Activated T-cell treated with anti-CD3 and anti-CD28 coated beads, Interleukin-2, amount 50 U/mL, for 4 hours (primary cell): Measurements from ENCODE around the gene ING4. TPM values are rescaled to one million over a fixed set of nuclear protein-coding genes. Genes with fewer than 3 reads are reported as not detected.
"Not testable (repeated sequence)": the region's sequence is repeated elsewhere in the genome, so short reads cannot be mapped to it uniquely, and the experiment has no call there.

Experiments used
- ATAC-seq, 2 donors: fragments of 200-7000 bp; cut with Tn5 transposase; one replicate each; pipeline ENCODE4 v1.10.0; 2021
- DNase-seq: peaks from one replicate; pipeline ENCODE4 v3.0.0-alpha.2; 2020
- H3K27me3 Mint-ChIP-seq: one replicate; pipeline ENCODE4 v1.8.0; 2021; ENCODE audit warnings: low read depth, mixed read lengths
- H3K36me3 Mint-ChIP-seq: one replicate; pipeline ENCODE4 v1.8.0; 2022; ENCODE audit warnings: mixed read lengths; ENCODE audit not compliant: insufficient read depth
- H3K4me1 Mint-ChIP-seq: one replicate; pipeline ENCODE4 v1.8.0; 2021; ENCODE audit warnings: low read depth, mixed read lengths
- H3K4me3 Mint-ChIP-seq: one replicate; pipeline ENCODE4 v1.8.0; 2021; ENCODE audit warnings: mild to moderate bottlenecking, moderate library complexity, mixed read lengths
- H3K9me3 Mint-ChIP-seq: one replicate; pipeline ENCODE4 v1.8.0; 2021; ENCODE audit warnings: mixed read lengths
- total RNA-seq, 3 donors: library from RNA; stranded (reverse); gene quantifications; one replicate each; pipeline ENCODE4 v1.2.1, GENCODE V29; 2021

The ING4 gene
- total RNA-seq = 1 to 10 TPM; 5.9 to 7.5 (median 6.9) TPM

GRCh38 chr12:6662906-6663742 is at the start of gene ING4:
Gene ING4, minus strand, starts transcription at chr12:6663119. Its CDS starts 18 bp downstream, at chr12:6663101.
- H3K4me1 Mint-ChIP-seq = peaks cover 31% of the 10 kb centered on the region
- peaks cover 16% of the 10 kb centered on the region for H3K36me3 Mint-ChIP-seq
- peak; percentile 93 for DNase-seq
- ATAC-seq = peak; percentile 98
- no peaks in the 10 kb centered on the region for H3K9me3 Mint-ChIP-seq
- H3K4me3 Mint-ChIP-seq = peak within 1 kb of the TSS; percentile 92
- H3K27me3 Mint-ChIP-seq = no peaks in the 10 kb centered on the region

GRCh38 chr12:6708960-6709394 is 46.1 kb upstream of the ING4 start:
- Mint-ChIP-seq H3K9me3 (no peaks in the 10 kb centered on the region), H3K27me3 (peaks cover 28% of the 10 kb centered on the region), H3K4me1 (peaks cover 5% of the 10 kb centered on the region), H3K4me3 (peak overlapping the region; percentile 47), H3K36me3 (no peaks in the 10 kb centered on the region)
- DNase-seq (no peak), ATAC-seq (peak; percentile 37 to 46)

GRCh38 chr12:6708351-6708750 is 45.4 kb upstream of the ING4 start:
- not testable (repeated sequence) for ATAC-seq, H3K9me3 Mint-ChIP-seq, H3K4me3 Mint-ChIP-seq, DNase-seq, H3K4me1 Mint-ChIP-seq, H3K36me3 Mint-ChIP-seq
- peaks cover 34% of the 10 kb centered on the region for H3K27me3 Mint-ChIP-seq

GRCh38 chr12:6703631-6704030 is 40.7 kb upstream of the ING4 start:
- peaks cover 15% of the 10 kb centered on the region for H3K4me1 Mint-ChIP-seq
- H3K9me3 Mint-ChIP-seq = no peaks in the 10 kb centered on the region
- no peaks in the 10 kb centered on the region for H3K36me3 Mint-ChIP-seq
- DNase-seq (no peak), ATAC-seq (no peak)
- H3K27me3 Mint-ChIP-seq = peaks cover 59% of the 10 kb centered on the region
- no peak overlapping the region for H3K4me3 Mint-ChIP-seq

- H3K4me1 Mint-ChIP-seq = peaks cover 19% of the 10 kb centered on the region
- DNase-seq = no peak
- peaks cover 59% of the 10 kb centered on the region for H3K27me3 Mint-ChIP-seq
Observed at GRCh38 chr12:6701078-6701768, 38.3 kb upstream of the ING4 start.

GRCh38 chr12:6700646-6701051 is 37.7 kb upstream of the ING4 start, which contains the start of gene PIANP:
Gene PIANP, minus strand, starts transcription at chr12:6700815. Its CDS starts 2,754 bp downstream, at chr12:6698061.
- Mint-ChIP-seq H3K9me3 (no peaks in the 10 kb centered on the region), H3K36me3 (no peaks in the 10 kb centered on the region), H3K4me3 (peak within 1 kb of the TSS; percentile 78), H3K27me3 (peaks cover 59% of the 10 kb centered on the region), H3K4me1 (peaks cover 19% of the 10 kb centered on the region)
- DNase-seq = peak; percentile 35
- ATAC-seq = peak; percentile 80 to 87

More at GRCh38 chr12:6701078-6701768, 38.3 kb upstream of the ING4 start:
- H3K9me3 Mint-ChIP-seq = no peaks in the 10 kb centered on the region
- H3K36me3 Mint-ChIP-seq = no peaks in the 10 kb centered on the region
- H3K4me3 Mint-ChIP-seq = peak overlapping the region; percentile 78
- no peak for ATAC-seq

GRCh38 chr12:6699989-6700645 is 37.2 kb upstream of the ING4 start:
- H3K9me3 Mint-ChIP-seq = no peaks in the 10 kb centered on the region
- ATAC-seq (peak; percentile 55 to 67), DNase-seq (no peak)
- no peaks in the 10 kb centered on the region for H3K36me3 Mint-ChIP-seq
- H3K4me1 Mint-ChIP-seq = peaks cover 19% of the 10 kb centered on the region
- H3K27me3 Mint-ChIP-seq = peaks cover 54% of the 10 kb centered on the region
- peak overlapping the region; percentile 60 for H3K4me3 Mint-ChIP-seq

- ATAC-seq (no peak), DNase-seq (no peak)
- Mint-ChIP-seq H3K36me3 (no peaks in the 10 kb centered on the region), H3K4me1 (peaks cover 19% of the 10 kb centered on the region), H3K9me3 (no peaks in the 10 kb centered on the region), H3K4me3 (peak overlapping the region; percentile 60), H3K27me3 (peaks cover 50% of the 10 kb centered on the region)
Observed at GRCh38 chr12:6699259-6699988, 36.5 kb upstream of the ING4 start.

GRCh38 chr12:6698352-6699046 is 35.6 kb upstream of the ING4 start:
- no peaks in the 10 kb centered on the region for H3K9me3 Mint-ChIP-seq
- H3K36me3 Mint-ChIP-seq = no peaks in the 10 kb centered on the region
- H3K4me1 Mint-ChIP-seq = peaks cover 17% of the 10 kb centered on the region
- ATAC-seq (no peak), DNase-seq (no peak)
- peak overlapping the region; percentile 60 for H3K4me3 Mint-ChIP-seq
- peaks cover 42% of the 10 kb centered on the region for H3K27me3 Mint-ChIP-seq

- no peaks in the 10 kb centered on the region for H3K36me3 Mint-ChIP-seq
- H3K4me1 Mint-ChIP-seq = peaks cover 17% of the 10 kb centered on the region
- ATAC-seq (no peak), DNase-seq (no peak)
- H3K9me3 Mint-ChIP-seq = no peaks in the 10 kb centered on the region
- no peak overlapping the region for H3K4me3 Mint-ChIP-seq
- H3K27me3 Mint-ChIP-seq = peaks cover 34% of the 10 kb centered on the region
Observed at GRCh38 chr12:6697584-6698351, 34.8 kb upstream of the ING4 start.

GRCh38 chr12:6696690-6697583 is 34.0 kb upstream of the ING4 start:
- H3K4me3 Mint-ChIP-seq = no peak overlapping the region
- DNase-seq = no peak
- peaks cover 17% of the 10 kb centered on the region for H3K4me1 Mint-ChIP-seq
- ATAC-seq = no peak
- H3K36me3 Mint-ChIP-seq = no peaks in the 10 kb centered on the region
- no peaks in the 10 kb centered on the region for H3K9me3 Mint-ChIP-seq
- peaks cover 28% of the 10 kb centered on the region for H3K27me3 Mint-ChIP-seq
